HL-60 (cell line): ENCODE data around the gene CRTC3.

Source experiments
- DNase-seq, 2 experiments: peaks; one replicate each; pipeline ENCODE4 v3.0.0-alpha.2; 2010 to 2020; ENCODE audit warnings: low read depth in 1 of 2, low spot score in 1 of 2
- H3K27ac ChIP-seq: fragments of 250-450 bp; sonication (Bioruptor Pico); replicated peaks from 2 replicates; pipeline ENCODE4 v1.5.1; 2020; ENCODE audit warnings: mild to moderate bottlenecking, moderate library complexity
- H3K27me3 ChIP-seq: fragments of 250-450 bp; sonication (Bioruptor Pico); 2 replicates; pipeline ENCODE4 v1.5.1; 2021; ENCODE audit warnings: mild to moderate bottlenecking, moderate library complexity; ENCODE audit not compliant: insufficient read depth, poor library complexity, severe bottlenecking
- H3K4me3 ChIP-seq: replicated peaks from 2 replicates; pipeline ENCODE4 v1.5.1; 2011; ENCODE audit warnings: mild to moderate bottlenecking, control low read depth, low read length; ENCODE audit not compliant: insufficient read depth
- GABPA ChIP-seq: IDR thresholded peaks from 2 replicates; pipeline ENCODE4 v1.6.1; 2012; ENCODE audit warnings: low read depth
- POLR2AphosphoS5 ChIP-seq: IDR thresholded peaks from 2 replicates; pipeline ENCODE4 v1.6.1; 2012; ENCODE audit warnings: low read depth
- SPI1 ChIP-seq: IDR thresholded peaks from 2 replicates; pipeline ENCODE4 v1.6.1; 2012; ENCODE audit warnings: low read depth, mild to moderate bottlenecking, borderline replicate concordance
- TF ChIP-seq, protein P1 (sequence below): IDR thresholded peaks from 2 replicates; pipeline ENCODE4 v1.6.1; 2012; ENCODE audit warnings: low read depth; ENCODE audit not compliant: insufficient replicate concordance
- TF ChIP-seq, protein P2 (sequence below): IDR thresholded peaks from one replicate; pipeline ENCODE4 v1.5.1; 2011; ENCODE audit warnings: low read length, control low read depth, inconsistent platforms; ENCODE audit not compliant: insufficient read depth

Gene CRTC3

GRCh38 chr15:90585863-90586262, 56.1 kb downstream of the CRTC3 start:
- TF ChIP-seq, protein P1, sequence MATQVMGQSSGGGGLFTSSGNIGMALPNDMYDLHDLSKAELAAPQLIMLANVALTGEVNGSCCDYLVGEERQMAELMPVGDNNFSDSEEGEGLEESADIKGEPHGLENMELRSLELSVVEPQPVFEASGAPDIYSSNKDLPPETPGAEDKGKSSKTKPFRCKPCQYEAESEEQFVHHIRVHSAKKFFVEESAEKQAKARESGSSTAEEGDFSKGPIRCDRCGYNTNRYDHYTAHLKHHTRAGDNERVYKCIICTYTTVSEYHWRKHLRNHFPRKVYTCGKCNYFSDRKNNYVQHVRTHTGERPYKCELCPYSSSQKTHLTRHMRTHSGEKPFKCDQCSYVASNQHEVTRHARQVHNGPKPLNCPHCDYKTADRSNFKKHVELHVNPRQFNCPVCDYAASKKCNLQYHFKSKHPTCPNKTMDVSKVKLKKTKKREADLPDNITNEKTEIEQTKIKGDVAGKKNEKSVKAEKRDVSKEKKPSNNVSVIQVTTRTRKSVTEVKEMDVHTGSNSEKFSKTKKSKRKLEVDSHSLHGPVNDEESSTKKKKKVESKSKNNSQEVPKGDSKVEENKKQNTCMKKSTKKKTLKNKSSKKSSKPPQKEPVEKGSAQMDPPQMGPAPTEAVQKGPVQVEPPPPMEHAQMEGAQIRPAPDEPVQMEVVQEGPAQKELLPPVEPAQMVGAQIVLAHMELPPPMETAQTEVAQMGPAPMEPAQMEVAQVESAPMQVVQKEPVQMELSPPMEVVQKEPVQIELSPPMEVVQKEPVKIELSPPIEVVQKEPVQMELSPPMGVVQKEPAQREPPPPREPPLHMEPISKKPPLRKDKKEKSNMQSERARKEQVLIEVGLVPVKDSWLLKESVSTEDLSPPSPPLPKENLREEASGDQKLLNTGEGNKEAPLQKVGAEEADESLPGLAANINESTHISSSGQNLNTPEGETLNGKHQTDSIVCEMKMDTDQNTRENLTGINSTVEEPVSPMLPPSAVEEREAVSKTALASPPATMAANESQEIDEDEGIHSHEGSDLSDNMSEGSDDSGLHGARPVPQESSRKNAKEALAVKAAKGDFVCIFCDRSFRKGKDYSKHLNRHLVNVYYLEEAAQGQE: no peak
- TF ChIP-seq, protein P2, sequence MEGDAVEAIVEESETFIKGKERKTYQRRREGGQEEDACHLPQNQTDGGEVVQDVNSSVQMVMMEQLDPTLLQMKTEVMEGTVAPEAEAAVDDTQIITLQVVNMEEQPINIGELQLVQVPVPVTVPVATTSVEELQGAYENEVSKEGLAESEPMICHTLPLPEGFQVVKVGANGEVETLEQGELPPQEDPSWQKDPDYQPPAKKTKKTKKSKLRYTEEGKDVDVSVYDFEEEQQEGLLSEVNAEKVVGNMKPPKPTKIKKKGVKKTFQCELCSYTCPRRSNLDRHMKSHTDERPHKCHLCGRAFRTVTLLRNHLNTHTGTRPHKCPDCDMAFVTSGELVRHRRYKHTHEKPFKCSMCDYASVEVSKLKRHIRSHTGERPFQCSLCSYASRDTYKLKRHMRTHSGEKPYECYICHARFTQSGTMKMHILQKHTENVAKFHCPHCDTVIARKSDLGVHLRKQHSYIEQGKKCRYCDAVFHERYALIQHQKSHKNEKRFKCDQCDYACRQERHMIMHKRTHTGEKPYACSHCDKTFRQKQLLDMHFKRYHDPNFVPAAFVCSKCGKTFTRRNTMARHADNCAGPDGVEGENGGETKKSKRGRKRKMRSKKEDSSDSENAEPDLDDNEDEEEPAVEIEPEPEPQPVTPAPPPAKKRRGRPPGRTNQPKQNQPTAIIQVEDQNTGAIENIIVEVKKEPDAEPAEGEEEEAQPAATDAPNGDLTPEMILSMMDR: no peak
- no peak for TF ChIP-seq POLR2AphosphoS5
- no peak for TF ChIP-seq SPI1
- no peak for TF ChIP-seq GABPA
- no peak for DNase-seq
- Histone ChIP-seq H3K4me3 (no peak overlapping the region), H3K27ac (no peak overlapping the region), H3K27me3 (no peaks in the 10 kb centered on the region)

DNA sequence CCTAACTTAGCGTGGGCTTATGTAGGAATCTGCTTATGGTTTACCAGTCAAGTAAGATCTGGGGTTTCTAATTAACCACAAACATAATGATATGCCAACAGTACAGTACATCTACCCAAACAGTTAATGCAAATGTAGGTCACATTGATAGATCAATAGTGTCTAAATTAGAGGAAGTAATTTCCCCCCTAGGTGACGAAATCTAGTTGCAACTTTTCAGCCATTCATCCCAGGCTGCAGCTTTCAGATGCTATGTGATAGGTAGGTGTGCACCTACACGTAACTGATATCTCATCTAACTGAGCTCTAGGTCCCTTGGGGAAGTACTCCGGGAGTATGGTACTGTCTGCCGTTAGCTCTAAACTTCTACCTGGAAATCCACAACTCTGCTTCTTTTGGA, 57.2 kb downstream of the CRTC3 start:
- Histone ChIP-seq H3K27ac (no peak overlapping the region), H3K27me3 (no peaks in the 10 kb centered on the region), H3K4me3 (no peak overlapping the region)
- TF ChIP-seq, protein P1: no peak
- TF ChIP-seq, protein P2: no peak
- TF ChIP-seq POLR2AphosphoS5 (no peak), GABPA (no peak), SPI1 (no peak)
- DNase-seq: no peak

DNA sequence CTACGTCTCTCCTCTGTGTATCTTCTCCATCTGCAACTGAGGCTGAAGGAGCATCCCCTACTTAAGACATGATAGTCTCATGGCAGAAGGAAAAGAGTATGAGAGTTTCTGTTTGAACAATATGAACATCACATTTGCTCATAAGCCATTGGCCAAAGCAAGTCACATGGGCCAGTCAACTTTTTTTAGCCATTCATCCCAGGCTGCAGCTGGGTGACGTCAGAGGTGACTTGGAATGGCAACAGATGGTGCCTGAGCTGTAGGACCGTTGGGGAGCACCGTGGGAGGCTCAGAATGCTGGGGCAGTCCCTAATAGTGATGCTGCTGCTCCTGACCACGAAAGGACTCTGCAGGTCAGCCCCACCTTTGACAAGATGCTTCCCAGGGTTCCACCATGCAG, 58.7 kb downstream of the CRTC3 start:
- Histone ChIP-seq H3K27me3 (no peaks in the 10 kb centered on the region), H3K27ac (no peak overlapping the region), H3K4me3 (no peak overlapping the region)
- DNase-seq: no peak
- TF ChIP-seq, protein P2: no peak
- TF ChIP-seq GABPA (no peak), SPI1 (no peak), POLR2AphosphoS5 (no peak)
- TF ChIP-seq, protein P1: no peak
